PC-3 (cell line): Measurements from ENCODE around the gene LGI4. TPM values are rescaled to one million over a fixed set of nuclear protein-coding genes. Genes with fewer than 3 reads are reported as not detected.
"Not testable (repeated sequence)": the region's sequence is repeated elsewhere in the genome, so short reads cannot be mapped to it uniquely, and the experiment has no call there.

ENCODE experiments used
- ATAC-seq: fragments of 200-7000 bp; cut with Tn5 transposase; 2 replicates; pipeline ENCODE4 v1.9.1; 2020; ENCODE audit warnings: mild to moderate bottlenecking, moderate library complexity
- BruUV-seq: library from RNA; stranded (reverse); fragments of 400-500 nt; replicated peaks from 2 replicates; lab custom pipeline; 2021; lab: Mats Ljungman, UMichigan
- CTCF ChIA-PET: fragments of 300-600 bp; sonication (Branson Sonifier 250); formaldehyde crosslinking; loops from one replicate; lab custom pipeline; 2022; ENCODE audit warnings: antibody characterized with exemption; lab: Charles Lee
- POLR2A ChIA-PET: fragments of 300-600 bp; sonication (Branson Sonifier 250); formaldehyde crosslinking; loops from one replicate; lab custom pipeline; 2022; ENCODE audit warnings: antibody characterized with exemption; ENCODE audit not compliant: unreplicated experiment; lab: Charles Lee
- DNase-seq: peaks from one replicate; pipeline ENCODE4 v3.0.0-alpha.2; 2015
- H2AFZ ChIP-seq: fragments of 300-600 bp; sonication (generic); 2 replicates; pipeline ENCODE4 v1.6.0; 2016; ENCODE audit warnings: antibody characterized with exemption, low read length
- H3F3A ChIP-seq: fragments of 300-600 bp; sonication (generic); one replicate; pipeline ENCODE4 v1.6.0; 2017; ENCODE audit warnings: antibody characterized with exemption, low read length, control low read depth, mild to moderate bottlenecking; ENCODE audit not compliant: unreplicated experiment
- H3K27ac ChIP-seq: fragments of 300-600 bp; sonication (generic); 2 replicates; pipeline ENCODE4 v1.5.1; 2016; ENCODE audit warnings: mild to moderate bottlenecking, low read length
- H3K27me3 ChIP-seq: fragments of 300-600 bp; sonication (generic); 2 replicates; pipeline ENCODE4 v1.6.1; 2016; ENCODE audit warnings: low read length, mixed read lengths
- H3K36me3 ChIP-seq: fragments of 300-600 bp; sonication (generic); 2 replicates; pipeline ENCODE4 v1.6.1; 2016; ENCODE audit warnings: low read depth, mixed run types, low read length, mixed read lengths
- H3K4me1 ChIP-seq: fragments of 300-600 bp; sonication (generic); 2 replicates; pipeline ENCODE4 v1.5.1; 2016; ENCODE audit warnings: low read length; ENCODE audit not compliant: insufficient read depth
- H3K4me2 ChIP-seq: fragments of 300-600 bp; sonication (generic); 2 replicates; pipeline ENCODE4 v1.6.0; 2016; ENCODE audit warnings: low read length
- H3K4me3 ChIP-seq: fragments of 300-600 bp; sonication (generic); 2 replicates; pipeline ENCODE4 v1.5.1; 2016; ENCODE audit warnings: mild to moderate bottlenecking, low read length, mixed read lengths
- H3K79me2 ChIP-seq: fragments of 300-600 bp; sonication (generic); 2 replicates; pipeline ENCODE4 v1.6.1; 2017; ENCODE audit warnings: low read length, mixed read lengths
- H3K9ac ChIP-seq: fragments of 300-600 bp; sonication (generic); 2 replicates; pipeline ENCODE4 v1.6.0; 2016; ENCODE audit warnings: mild to moderate bottlenecking, low read length
- H3K9me2 ChIP-seq: fragments of 300-600 bp; sonication (generic); replicated peaks from 2 replicates; pipeline ENCODE4 v1.6.1; 2016; ENCODE audit warnings: mixed run types, low read length, mixed read lengths
- H3K9me3 ChIP-seq: fragments of 300-600 bp; sonication (generic); 2 replicates; pipeline ENCODE4 v1.6.1; 2016; ENCODE audit warnings: low read length, mixed read lengths
- H4K20me1 ChIP-seq: fragments of 300-600 bp; sonication (generic); 2 replicates; pipeline ENCODE4 v1.6.1; 2016; ENCODE audit warnings: low read length, mixed read lengths
- EZH2 ChIP-seq: fragments of 300-600 bp; sonication (generic); IDR thresholded peaks from one replicate; pipeline ENCODE4 v1.6.1; 2017; ENCODE audit warnings: antibody characterized with exemption, mild to moderate bottlenecking, low read length; ENCODE audit not compliant: unreplicated experiment
- EZH2phosphoT487 ChIP-seq: fragments of 300-600 bp; sonication (generic); IDR thresholded peaks from 2 replicates; pipeline ENCODE4 v1.6.1; 2018; ENCODE audit warnings: mild to moderate bottlenecking, antibody characterized with exemption, low read length, borderline replicate concordance
- intact Hi-C: fragments of 100-400 bp; cut with micrococcal nuclease; formaldehyde crosslinking; loops from 2 replicates; pipeline ENCODE4 v1.9.0; 2023
- total RNA-seq: library from RNA; depleted of rRNA; stranded (reverse); fragments of >200 nt; gene quantifications from 2 replicates; pipeline ENCODE4 v1.2.3, GENCODE V29; 2014
- TF ChIP-seq, protein P1 (sequence below): fragments of 300-600 bp; sonication (generic); conservative IDR thresholded peaks from 2 replicates; pipeline ENCODE4 v1.5.1; 2017; ENCODE audit warnings: antibody characterized with exemption, low read depth, mild to moderate bottlenecking, low read length

Gene LGI4
- total RNA-seq, 1 experiment from 2014 or later = 0.22 TPM

DNA sequence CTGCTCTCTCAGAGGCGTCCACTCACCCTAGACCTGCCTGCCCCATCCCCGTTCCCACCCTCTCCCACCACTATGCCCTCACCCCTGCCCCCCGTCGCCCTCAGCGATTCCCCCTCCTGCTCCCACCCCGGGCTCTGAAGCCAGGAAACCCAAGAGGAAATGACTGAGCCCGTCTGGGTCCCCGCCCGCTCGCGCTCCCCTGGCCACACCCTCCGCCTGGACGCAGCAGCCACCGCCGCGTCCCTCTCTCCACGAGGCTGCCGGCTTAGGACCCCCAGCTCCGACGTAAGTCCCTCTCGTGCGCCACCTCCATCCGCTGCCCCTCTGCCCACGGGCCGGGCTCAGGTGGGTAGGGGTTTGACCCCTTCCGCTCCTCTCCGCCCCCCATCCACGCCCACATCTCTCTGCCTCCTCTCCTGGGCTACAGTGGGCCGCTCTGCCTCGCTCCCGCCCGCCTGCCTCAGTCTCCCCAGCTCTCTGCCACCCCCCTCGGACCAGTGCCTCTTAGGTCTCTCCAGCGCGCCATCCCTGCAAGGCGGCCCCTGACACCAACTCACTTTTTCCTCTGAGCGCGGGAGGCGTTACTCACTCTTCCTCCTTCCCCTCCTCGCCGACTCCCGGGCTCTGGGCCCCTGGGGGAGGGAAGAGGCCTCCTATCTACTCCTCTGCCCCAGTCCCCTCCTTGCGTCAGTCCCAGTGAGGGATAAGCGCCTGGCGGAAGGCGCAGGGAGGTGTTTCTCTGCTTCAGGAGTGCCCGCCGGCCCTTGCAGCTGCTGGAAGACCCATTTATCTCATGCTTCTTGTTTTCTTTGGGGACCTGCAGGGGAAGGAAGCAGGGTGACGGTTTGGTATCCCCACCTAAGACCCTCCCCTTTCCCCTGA lies 19.9 kb upstream of the LGI4 start, which contains the start of gene FXYD5:
TSS of gene FXYD5 (plus strand) at position 211 of the 882 bp plus-strand sequence. CDS start 816 bp downstream, outside the sequence.
- POLR2A ChIA-PET = interaction anchor here (0.7 kb wide), 1 partner anchor 183 kb away, joined by 26 read pairs; no protein-coding TSS in a partner anchor
- H3K4me2 ChIP-seq = peak within 1 kb of the TSS; percentile 98
- peaks cover 14% of the 10 kb centered on the region for H3K4me1 ChIP-seq
- CTCF ChIA-PET = interaction anchor here (0.5 to 0.7 kb wide), 2 partner anchors 13 to 14 kb away, joined by 3 to 4 read pairs; no protein-coding TSS in a partner anchor
- H3K36me3 ChIP-seq = peaks cover 18% of the 10 kb centered on the region
- TF ChIP-seq, protein P1, sequence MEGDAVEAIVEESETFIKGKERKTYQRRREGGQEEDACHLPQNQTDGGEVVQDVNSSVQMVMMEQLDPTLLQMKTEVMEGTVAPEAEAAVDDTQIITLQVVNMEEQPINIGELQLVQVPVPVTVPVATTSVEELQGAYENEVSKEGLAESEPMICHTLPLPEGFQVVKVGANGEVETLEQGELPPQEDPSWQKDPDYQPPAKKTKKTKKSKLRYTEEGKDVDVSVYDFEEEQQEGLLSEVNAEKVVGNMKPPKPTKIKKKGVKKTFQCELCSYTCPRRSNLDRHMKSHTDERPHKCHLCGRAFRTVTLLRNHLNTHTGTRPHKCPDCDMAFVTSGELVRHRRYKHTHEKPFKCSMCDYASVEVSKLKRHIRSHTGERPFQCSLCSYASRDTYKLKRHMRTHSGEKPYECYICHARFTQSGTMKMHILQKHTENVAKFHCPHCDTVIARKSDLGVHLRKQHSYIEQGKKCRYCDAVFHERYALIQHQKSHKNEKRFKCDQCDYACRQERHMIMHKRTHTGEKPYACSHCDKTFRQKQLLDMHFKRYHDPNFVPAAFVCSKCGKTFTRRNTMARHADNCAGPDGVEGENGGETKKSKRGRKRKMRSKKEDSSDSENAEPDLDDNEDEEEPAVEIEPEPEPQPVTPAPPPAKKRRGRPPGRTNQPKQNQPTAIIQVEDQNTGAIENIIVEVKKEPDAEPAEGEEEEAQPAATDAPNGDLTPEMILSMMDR = no peak
- TF ChIP-seq EZH2 (no peak), EZH2phosphoT487 (no peak)
- peak within 1 kb of the TSS; percentile 75 for H3K4me3 ChIP-seq
- H3K27me3 ChIP-seq = no peaks in the 10 kb centered on the region
- peaks cover 34% of the 10 kb centered on the region for H3K79me2 ChIP-seq
- no peaks in the 10 kb centered on the region for H3F3A ChIP-seq
- H4K20me1 ChIP-seq = peaks cover 13% of the 10 kb centered on the region; the same call in 1 of the 2 replicates
- ATAC-seq (peak; percentile 85), DNase-seq (peak; percentile 70)
- intact Hi-C loops = no loop called here
- H3K27ac ChIP-seq = peak within 1 kb of the TSS; percentile 62
- peak within 1 kb of the TSS; percentile 88 for H3K9ac ChIP-seq
- H2AFZ ChIP-seq = peak within 1 kb of the TSS; percentile 74
- H3K9me3 ChIP-seq = no peaks in the 10 kb centered on the region
- no peaks in the 10 kb centered on the region for H3K9me2 ChIP-seq
- BruUV-seq = no TSS peak

DNA sequence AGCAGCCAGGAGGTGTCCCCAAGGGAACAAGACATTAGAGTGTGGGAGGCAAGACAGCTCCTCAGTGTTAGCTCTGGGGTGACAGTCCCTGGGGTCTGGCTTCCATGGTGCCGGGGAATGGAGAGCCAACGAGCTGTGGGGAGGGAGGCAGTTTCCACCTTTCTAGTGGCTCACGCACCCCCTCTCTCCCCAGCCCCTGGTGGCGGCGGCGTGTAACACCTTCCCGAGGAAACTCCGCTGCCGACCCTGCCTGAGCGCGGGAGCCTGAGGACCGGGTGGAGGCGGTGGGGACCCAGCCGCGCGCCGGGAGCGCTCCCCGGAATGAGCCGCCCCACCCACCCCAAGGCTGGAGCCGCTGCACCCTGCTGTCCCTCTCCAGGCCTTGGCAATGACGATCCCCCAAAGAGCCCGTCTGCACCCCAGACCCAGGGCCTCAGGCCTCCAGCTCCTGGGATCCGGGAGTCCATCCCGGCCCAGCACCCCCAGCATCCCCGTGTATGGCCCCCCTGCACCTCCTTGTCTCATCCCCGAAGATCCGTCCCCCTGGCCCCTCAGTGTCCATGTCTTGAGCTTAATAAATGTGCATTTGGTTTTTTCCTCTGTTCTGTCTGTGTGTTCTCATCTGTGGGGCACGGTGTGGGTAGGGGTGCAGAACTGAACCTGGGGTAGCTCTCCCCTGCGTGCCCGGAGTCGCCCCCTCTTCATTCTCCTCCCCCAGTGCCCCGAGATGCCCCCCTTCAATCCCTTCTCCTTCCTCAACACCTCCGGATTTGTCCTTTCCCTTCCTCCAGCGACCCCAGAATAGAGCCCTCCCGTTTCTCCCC lies 19.1 kb upstream of the LGI4 start:
- no peak overlapping the region for H3K27ac ChIP-seq
- peaks cover 34% of the 10 kb centered on the region for H3K79me2 ChIP-seq
- peak overlapping the region; percentile 74 for H2AFZ ChIP-seq
- peak overlapping the region; percentile 98 for H3K4me2 ChIP-seq
- ChIA-PET POLR2A (interaction anchor here (0.7 kb wide), 1 partner anchor 182 kb away, joined by 26 read pairs; no protein-coding TSS in a partner anchor), CTCF (interaction anchor here (0.5 to 0.7 kb wide), 2 partner anchors 13 to 14 kb away, joined by 3 to 4 read pairs; no protein-coding TSS in a partner anchor)
- peaks cover 14% of the 10 kb centered on the region for H3K4me1 ChIP-seq
- no TSS peak for BruUV-seq
- intact Hi-C loops = no loop called here
- peak overlapping the region; percentile 75 for H3K4me3 ChIP-seq
- no peaks in the 10 kb centered on the region for H3K9me2 ChIP-seq
- H3K9me3 ChIP-seq = no peaks in the 10 kb centered on the region
- H4K20me1 ChIP-seq = peaks cover 13% of the 10 kb centered on the region; the same call in 1 of the 2 replicates
- ATAC-seq = peak; percentile 59
- H3F3A ChIP-seq = no peaks in the 10 kb centered on the region
- TF ChIP-seq, protein P1 = peak; percentile 54
- TF ChIP-seq EZH2 = no peak
- peak overlapping the region; percentile 88 for H3K9ac ChIP-seq
- DNase-seq = peak; percentile 58
- H3K36me3 ChIP-seq = peaks cover 12% of the 10 kb centered on the region
- no peaks in the 10 kb centered on the region for H3K27me3 ChIP-seq

DNA sequence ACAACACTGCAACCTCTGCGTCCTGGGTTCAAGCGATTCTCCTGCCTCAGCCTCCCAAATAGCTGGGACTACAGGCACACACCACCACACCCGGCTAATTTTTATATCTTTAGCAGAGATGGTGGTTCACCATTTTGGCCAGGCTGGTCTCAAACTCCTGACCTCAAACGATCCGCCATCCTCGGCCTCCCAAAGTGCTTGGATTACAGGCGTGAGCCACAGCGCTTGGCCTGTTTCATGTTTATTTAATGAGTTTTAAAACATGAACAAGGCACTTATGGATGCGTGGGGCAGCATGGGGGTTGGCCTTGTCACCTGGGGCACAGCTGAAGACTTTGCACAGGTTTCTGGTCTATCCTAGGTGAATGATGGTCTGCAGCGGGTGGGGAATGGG lies 18.3 kb upstream of the LGI4 start:
- H3F3A ChIP-seq, POLR2A ChIA-PET, CTCF ChIA-PET, H3K4me3 ChIP-seq, ATAC-seq, H3K9me3 ChIP-seq, intact Hi-C loops, BruUV-seq, H3K9ac ChIP-seq, DNase-seq, H3K9me2 ChIP-seq, H2AFZ ChIP-seq, H3K27me3 ChIP-seq, H3K27ac ChIP-seq: not testable (repeated sequence)
- peaks cover 14% of the 10 kb centered on the region for H3K4me1 ChIP-seq
- peaks cover 13% of the 10 kb centered on the region; the same call in 1 of the 2 replicates for H4K20me1 ChIP-seq
- 0 out of 2 replicates have a peak overlapping the region, but pooled peaks have one; percentile 98 for H3K4me2 ChIP-seq
- H3K79me2 ChIP-seq = peaks cover 34% of the 10 kb centered on the region
- H3K36me3 ChIP-seq = peaks cover 11% of the 10 kb centered on the region
